Measurements from ENCODE around the gene SCIN.
"Not testable (repeated sequence)": the region's sequence is repeated elsewhere in the genome, so short reads cannot be mapped to it uniquely, and the experiment has no call there.

SCIN gene

GRCh38 chr7:12554351-12554750, 16.2 kb upstream of the SCIN start:
- no peak for DNase-seq (ENCODE audit: insufficient read length, low spot score)
- no peak for FAIRE-seq
- TF ChIP-seq POLR2A (IDR thresholded peaks at IDR 0.05; ENCODE audit: low read depth, low read length) = no peak

GRCh38 chr7:12554872-12555271, 15.6 kb upstream of the SCIN start:
- FAIRE-seq (no peak), DNase-seq (ENCODE audit: insufficient read length, low spot score) (no peak)
- no peak for TF ChIP-seq POLR2A (IDR thresholded peaks at IDR 0.05; ENCODE audit: low read depth, low read length)

- FAIRE-seq; DNase-seq (ENCODE audit: insufficient read length, low spot score): not testable (repeated sequence)
Observed at GRCh38 chr7:12555695-12556094, 14.8 kb upstream of the SCIN start.

- not testable (repeated sequence) for FAIRE-seq; DNase-seq (ENCODE audit: insufficient read length, low spot score)
Observed at GRCh38 chr7:12556139-12556792, 14.3 kb upstream of the SCIN start.

- FAIRE-seq (no peak), DNase-seq (ENCODE audit: insufficient read length, low spot score) (no peak)
- TF ChIP-seq POLR2A (IDR thresholded peaks at IDR 0.05; ENCODE audit: low read depth, low read length) = no peak
Observed at GRCh38 chr7:12557282-12557681, 13.2 kb upstream of the SCIN start.

GRCh38 chr7:12564996-12565764, 5.3 kb upstream of the SCIN start:
- FAIRE-seq = peak; percentile 65
- TF ChIP-seq POLR2A (IDR thresholded peaks at IDR 0.05; ENCODE audit: low read depth, low read length) = no peak

GRCh38 chr7:12565873-12566272, 4.6 kb upstream of the SCIN start:
- TF ChIP-seq POLR2A (IDR thresholded peaks at IDR 0.05; ENCODE audit: low read depth, low read length) = no peak
- DNase-seq (ENCODE audit: insufficient read length, low spot score) (no peak), FAIRE-seq (no peak)

More at GRCh38 chr7:12564996-12565764, 5.3 kb upstream of the SCIN start:
- DNase-seq (ENCODE audit: insufficient read length, low spot score) = no peak

- DNase-seq (ENCODE audit: insufficient read length, low spot score) (no peak), FAIRE-seq (no peak)
- TF ChIP-seq POLR2A (IDR thresholded peaks at IDR 0.05; ENCODE audit: low read depth, low read length) = no peak
Observed at GRCh38 chr7:12567015-12567414, 3.5 kb upstream of the SCIN start.

GRCh38 chr7:12569673-12570072, 847 bp upstream of the SCIN start:
- DNase-seq (ENCODE audit: insufficient read length, low spot score) (no peak), FAIRE-seq (no peak)
- TF ChIP-seq POLR2A (IDR thresholded peaks at IDR 0.05; ENCODE audit: low read depth, low read length) = no peak

GRCh38 chr7:12570168-12570533, 369 bp upstream of the SCIN start:
- DNase-seq (ENCODE audit: insufficient read length, low spot score) (peak; percentile 30), FAIRE-seq (peak; percentile 74)
- TF ChIP-seq POLR2A (IDR thresholded peaks at IDR 0.05; ENCODE audit: low read depth, low read length) = no peak

GRCh38 chr7:12571691-12572090, 1.2 kb downstream of the SCIN start:
- TF ChIP-seq POLR2A (IDR thresholded peaks at IDR 0.05; ENCODE audit: low read depth, low read length) = no peak
- no peak for DNase-seq (ENCODE audit: insufficient read length, low spot score)
- FAIRE-seq = peak; percentile 33

GRCh38 chr7:12572941-12573575, 2.5 kb downstream of the SCIN start:
- TF ChIP-seq POLR2A (IDR thresholded peaks at IDR 0.05; ENCODE audit: low read depth, low read length) = no peak
- DNase-seq (ENCODE audit: insufficient read length, low spot score) (no peak), FAIRE-seq (no peak)

GRCh38 chr7:12573885-12574284, 3.4 kb downstream of the SCIN start:
- FAIRE-seq (no peak), DNase-seq (ENCODE audit: insufficient read length, low spot score) (no peak)
- TF ChIP-seq POLR2A (IDR thresholded peaks at IDR 0.05; ENCODE audit: low read depth, low read length) = no peak

- peak; percentile 75 for FAIRE-seq
Observed at GRCh38 chr7:12578930-12579640, 8.6 kb downstream of the SCIN start.

More at GRCh38 chr7:12578930-12579640, 8.6 kb downstream of the SCIN start:
- DNase-seq (ENCODE audit: insufficient read length, low spot score) = no peak
- no peak for TF ChIP-seq POLR2A (IDR thresholded peaks at IDR 0.05; ENCODE audit: low read depth, low read length)
